ENCODE measurements around the gene ARHGEF25.
A peak's percentile ranks its signal among the peaks of the same experiment; 100 is the strongest.
"Not testable (repeated sequence)": the region's sequence is repeated elsewhere in the genome, so short reads cannot be mapped to it uniquely, and the experiment has no call there.

The ARHGEF25 gene

DNA sequence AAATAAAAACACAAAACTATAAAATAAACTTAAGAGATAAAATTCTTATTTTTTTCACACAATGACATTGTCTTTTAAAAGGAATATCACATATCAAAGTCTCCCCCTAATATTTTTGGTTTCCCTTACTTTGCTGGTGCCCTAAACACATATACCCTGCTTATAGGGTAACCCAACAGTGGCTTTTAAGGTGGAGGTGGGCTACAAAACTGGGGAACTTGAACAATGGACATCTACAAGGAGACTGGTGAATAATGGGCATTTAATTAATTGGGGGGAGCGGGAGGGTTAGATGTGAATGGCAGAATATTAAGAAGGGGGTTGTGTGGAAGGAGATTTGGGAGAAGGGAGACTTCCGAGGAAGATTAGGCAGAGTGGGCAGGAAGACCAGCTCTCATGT lies 12.2 kb downstream of the ARHGEF25 start:
- DNase-seq: no peak

DNA sequence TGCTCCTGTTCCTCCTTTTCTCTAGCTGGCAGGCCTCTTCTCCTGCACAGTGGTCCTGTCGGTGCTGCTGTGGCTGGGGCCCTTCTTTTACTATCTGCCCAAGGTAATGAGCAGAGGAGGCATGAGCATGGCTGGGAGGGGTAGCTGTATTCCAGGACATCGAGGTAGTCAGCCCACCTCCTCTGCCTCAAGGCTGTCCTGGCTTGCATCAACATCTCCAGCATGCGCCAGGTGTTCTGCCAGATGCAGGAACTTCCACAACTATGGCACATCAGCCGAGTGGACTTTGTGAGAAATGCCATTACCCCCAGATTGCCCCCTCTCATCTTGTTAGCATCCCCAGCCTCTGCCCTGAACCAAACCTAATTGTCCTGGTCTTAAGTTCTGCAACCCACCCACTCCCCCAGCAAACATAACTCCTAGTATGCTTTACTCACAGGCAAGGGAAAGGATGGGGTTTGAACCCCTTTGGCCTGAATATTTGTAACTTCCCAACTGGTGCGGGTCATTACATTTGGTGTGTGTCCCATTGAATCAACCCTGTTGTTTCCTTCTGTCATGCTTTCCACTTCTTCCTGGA lies 12.7 kb downstream of the ARHGEF25 start:
- no peak for DNase-seq

DNA sequence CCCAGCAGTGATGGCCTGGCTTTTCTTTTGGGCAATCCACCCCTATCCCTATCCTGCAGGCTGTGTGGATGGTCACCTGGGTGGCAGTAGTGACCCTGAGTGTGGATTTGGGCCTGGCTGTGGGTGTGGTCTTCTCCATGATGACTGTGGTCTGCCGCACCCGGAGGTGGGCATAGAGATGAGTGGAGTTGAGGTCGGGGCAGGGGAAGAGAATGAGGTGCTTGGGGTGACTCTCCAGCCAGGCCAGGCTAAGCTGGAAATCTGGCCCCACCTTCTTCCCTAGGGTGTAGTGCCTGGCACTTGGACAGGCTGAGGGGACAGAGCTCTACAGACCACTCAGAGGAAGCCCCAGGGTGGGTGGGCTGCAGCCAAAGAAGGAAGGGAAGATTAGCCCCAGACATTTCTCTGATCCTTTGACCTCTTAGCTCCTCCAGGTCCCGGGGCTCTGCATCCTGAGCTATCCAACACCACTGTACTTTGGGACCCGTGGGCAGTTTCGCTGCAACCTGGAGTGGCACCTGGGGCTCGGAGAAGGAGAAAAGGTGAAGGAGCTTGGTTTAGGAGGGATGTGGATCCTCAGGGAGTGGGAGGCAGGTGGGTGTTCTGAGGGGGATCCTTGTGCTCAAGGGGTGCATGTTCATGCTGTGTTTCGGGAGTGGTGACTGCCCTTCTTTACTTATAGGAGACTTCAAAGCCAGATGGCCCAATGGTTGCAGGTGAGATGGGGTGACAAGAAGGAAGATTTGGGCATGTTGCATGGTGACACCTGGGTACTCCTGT lies 13.4 kb downstream of the ARHGEF25 start:
- DNase-seq: no peak

DNA sequence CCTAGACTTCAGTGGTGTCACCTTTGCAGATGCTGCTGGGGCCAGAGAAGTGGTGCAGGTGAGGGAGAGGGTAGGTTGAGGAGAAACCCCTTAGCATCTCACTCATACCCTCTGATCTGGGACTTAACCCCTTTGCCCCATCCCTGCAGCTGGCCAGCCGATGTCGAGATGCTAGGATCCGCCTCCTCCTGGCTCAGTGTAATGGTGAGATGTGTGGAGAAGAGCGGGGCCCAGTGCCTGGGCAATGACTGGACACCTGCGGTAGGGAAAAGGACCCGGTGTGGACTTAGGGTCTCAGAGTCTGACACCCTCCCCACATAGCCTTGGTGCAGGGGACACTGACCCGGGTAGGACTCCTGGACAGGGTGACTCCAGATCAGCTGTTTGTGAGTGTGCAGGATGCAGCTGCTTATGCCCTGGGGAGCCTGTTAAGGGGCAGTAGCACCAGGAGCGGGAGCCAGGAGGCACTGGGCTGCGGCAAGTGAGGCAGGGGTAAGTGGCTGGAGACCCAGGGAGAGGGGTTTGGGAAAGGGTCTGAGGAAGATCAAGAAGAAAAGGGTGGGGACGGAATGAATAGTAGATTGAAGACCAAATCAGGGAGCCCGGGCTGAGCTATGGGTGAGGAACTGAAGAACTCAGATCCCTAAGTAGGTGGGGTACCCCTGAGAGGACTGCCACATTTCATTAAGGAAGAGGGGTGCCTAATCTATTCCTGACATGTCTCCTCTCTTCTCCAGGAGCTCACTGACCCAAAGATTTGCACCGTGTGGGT lies 14.2 kb downstream of the ARHGEF25 start:
- DNase-seq: no peak

DNA sequence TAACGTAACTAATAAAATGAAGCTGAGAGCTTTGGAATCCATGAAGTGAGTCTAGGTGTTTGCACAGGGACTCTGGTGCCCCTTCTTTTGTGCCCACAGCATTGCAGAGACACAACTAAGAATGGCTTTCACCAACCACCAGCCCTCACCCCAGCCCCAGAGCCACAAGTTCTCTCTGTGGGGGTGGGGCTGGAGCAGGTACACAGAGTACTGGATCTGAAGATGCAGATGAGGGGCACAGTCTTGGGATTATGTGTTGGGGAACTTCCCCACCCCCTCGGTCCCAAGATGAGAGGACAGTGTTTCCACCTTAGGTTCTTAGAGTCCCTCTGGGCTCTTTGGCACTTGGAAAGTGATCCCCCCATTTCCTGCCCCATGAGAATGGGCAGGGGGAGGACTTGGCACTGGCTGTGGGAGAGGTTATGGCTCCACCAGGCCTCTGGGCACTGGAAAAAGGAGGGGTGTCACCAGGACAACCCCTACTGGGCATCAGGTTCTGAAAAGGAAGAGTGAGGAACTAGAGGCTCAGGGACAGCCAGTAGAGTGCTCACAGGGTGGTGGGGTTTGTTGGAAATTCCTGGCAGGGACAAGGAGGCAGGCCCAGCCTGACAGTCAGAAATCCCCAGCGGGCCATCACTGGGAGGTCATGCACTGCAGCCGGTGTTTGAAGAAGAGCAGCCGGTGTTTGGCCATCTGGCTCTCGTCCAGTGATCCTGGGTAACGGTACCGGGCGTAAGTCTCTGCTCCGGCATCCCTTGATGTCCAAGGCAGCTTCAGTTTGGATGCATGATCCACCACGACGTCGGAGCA lies 15.1 kb downstream of the ARHGEF25 start:
- DNase-seq: no peak

DNA sequence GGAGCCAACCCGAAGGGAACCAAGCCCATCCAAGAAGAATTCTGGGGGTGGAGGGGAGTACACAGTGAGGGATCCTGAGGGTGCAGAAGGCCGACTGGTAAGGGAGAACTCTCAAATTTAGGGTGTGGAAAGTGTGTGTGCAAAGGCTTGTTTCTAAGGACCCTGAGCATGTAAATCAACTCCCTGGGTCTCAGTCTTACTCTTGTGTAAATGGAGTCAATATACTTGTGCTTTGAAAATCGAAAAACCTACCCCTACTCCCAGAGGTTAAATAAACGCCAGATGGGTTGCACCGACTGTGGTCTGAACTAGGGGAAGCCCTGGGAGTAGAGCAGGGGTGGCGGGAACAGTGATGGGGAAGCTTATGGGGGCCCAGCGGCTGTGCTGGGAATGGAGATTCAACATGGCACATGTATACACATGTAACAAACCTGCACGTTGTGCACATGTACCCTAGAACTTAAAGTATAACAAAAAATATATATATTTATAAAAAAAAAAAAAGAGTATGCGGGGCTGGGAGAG lies 15.7 kb downstream of the ARHGEF25 start:
- no peak for DNase-seq

DNA sequence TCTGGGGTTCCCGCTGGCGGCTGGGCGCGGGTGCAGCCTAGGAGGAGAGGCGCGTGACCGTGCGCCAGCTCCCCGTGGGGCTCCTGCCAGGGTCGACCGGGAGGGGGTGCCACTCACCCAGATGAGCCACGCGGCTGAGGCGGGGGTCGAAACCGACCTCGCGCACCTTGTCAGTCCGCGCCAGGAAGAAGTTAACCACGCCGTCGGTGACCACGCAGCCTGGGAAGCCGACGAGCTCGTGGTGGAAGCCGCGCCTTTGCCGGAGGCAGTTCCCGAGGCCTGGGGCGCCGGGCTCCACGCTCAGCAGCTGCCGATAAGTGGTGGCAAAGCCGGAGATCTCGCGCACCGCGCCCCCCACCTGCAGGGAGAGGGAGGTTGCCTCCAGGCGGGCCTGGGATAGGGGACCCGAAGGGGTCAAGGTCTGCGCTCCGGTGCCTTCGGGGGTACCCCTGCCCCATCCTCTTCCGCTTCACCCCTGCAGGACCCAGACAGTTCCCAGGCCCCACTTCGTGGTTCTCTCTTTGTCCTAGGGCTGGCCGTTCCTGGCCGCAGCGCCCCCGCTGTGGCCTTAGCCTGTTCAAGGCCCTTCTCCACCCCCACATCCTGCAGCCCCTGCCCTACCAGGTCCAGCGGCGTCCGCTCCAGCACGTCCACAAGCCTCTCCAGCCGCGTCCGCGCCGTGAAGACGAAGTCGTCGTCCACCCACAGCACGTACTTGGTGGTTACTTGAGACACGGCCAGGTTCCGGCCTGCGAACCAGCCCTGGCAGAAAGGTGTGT lies 16.5 kb downstream of the ARHGEF25 start:
- DNase-seq: no peak

DNA sequence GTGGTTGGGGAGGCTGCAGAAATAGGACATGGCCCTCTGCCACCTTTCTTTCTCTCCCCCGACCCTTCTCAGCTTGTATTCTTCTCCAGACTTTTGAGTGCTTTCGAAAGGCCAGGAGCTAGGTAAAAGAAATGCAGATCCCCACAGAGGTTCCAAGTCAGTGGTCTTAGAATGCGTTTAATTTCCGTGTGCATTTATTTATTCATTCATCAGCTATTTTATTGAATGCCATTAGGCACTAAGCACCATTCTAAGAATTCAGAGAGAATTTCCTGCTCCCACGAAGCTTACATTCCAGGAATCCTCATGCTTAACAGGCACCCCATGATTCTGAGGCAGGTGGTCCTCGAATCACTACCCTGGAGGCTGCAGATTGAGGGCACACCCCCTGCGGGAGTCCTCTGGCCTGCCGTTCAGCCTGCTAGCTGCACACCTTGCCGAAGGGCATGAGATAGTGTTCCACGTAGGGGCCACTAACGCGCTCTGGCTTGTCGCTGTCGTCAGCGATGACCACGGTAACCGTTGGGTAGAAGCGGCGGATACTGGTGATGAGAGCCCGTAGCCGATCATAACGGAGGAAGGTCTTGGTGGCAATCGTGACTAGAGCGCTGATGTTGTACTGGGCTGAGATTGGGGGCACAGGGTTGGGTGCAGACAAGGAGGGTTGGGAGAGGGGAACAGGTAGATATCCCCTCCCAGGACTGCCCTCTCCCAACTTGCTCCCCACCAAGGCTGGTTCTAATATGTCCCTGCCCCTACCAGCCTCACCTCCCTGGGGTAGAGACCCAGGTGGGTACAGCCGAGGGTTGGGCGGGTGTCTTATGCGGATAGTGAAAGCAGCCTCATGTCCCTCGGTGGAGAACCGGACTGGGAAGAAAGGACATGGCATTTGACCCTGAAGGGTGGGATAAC lies 17.3 kb downstream of the ARHGEF25 start:
- no peak for DNase-seq

DNA sequence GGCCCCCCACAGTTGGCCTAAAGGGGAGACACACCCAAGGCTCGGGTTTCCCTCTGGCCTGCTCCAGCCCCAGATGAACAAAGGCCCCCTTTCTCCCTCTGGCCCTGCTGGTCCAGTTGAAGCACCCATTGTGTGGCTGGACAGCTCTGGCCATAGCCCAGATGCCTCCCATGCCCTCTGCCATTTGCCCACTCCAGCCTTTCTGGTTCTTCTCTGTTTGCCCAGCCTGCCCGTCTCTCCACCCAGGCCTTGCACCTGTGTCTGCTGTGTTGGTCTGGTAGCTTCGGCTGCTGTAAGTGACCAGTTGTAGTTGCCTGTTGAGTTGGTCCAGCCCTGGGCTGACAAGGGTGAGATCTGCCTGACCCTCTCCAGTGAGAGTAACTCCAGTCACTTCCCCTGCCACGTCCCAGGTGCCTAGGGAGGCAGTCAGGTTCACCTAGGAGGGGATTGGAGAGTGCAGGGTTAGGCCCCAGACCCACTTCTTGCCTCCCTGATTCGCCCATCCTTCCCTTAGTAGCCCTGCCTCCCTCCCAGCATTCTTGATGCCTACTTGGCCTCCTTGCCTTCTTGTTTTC lies 18.7 kb downstream of the ARHGEF25 start:
- no peak for DNase-seq

DNA sequence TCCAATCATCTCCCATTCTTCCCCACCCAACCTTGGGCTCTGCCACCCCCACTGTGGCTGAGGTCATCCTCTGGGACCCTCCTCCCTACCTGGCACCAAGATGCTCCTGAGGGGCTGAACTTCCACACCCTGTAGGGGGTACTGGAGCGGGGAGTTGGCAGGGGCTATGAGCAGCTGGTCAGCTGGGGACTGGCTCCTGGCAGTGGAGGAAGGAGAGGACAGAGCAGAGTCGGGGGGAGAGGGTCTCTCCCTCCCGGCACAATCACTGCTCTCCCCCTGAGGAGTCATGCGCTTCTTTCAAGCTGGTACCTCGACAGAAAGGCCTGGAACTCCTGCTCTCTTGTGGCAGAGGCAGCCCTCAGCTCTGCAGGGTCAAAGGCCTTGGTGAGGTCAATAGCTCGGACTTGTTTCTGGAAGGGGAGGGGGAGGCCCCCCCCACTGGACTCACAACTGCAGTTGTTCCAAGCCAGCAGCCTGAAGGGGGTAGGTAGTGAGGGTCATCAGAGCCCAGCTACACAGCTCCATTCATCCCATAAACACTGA lies 19.7 kb downstream of the ARHGEF25 start:
- no peak for DNase-seq

DNA sequence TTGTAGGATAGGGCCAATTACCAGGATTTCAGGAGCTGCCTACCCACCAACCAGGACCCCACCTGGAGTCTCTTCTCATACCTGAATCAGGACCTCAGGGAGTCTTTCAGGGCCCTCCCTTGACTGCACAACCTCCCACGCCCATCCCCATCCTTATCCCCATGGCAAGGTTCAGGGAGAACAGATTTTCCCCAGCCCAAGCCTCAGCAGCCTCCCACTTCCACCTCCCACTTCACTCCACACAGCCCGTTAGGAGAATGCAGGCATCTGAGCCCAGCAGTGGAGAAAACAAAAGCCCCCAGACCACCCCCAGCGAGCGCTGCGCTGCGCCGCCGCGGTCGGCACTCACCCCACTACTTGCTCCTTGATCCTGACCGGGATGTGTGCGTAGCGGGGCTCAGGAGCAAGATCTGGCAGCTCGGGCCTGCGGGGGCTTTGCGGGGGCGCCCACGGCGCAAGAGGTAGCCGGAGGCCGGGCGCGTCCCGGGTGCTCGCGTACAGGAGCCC lies 20.4 kb downstream of the ARHGEF25 start:
- DNase-seq: no peak

DNA sequence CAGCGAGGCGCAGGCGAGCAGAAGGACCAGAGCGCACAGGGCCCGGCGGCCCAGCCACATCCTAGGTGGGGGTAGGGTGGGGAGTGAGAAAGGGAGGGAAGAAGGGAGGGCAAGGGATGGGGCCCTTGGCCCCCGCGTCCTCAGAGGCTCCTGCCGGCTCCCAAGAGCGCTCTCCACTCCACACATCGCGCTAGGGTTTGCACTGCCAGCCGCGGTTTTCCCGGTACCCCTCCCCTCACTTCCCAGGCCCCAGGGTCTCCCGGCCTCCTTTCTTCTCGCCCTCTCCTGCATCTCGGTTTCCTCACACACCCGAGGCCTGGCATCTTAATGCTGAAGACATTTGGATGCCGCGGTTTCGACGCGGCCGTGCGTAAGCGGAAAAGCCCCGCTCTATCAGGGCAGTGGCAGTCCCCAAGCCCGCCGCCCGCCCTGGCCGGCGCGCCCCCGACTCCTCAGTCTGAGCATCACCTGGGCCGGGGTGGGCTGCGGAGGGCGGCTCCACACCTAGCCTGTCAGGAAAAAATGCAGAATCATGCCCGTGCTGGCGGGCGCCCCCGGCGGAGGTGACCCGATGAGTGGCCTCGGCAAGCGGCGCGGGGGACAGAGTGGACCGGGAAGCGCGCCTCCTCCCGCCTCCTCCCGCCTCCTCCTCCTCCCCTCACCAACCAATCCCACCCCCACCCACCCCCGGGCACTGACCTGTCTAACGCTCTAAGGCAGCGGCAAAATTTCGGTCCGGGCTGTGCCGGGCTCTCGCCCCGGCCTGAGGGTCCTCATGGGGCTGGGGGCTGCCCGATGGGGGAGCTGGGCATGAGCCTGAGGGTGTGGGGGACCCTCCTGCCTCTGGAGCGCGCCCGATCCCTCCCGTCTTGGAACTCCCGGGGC lies 21.1 kb downstream of the ARHGEF25 start:
- DNase-seq: no peak

DNA sequence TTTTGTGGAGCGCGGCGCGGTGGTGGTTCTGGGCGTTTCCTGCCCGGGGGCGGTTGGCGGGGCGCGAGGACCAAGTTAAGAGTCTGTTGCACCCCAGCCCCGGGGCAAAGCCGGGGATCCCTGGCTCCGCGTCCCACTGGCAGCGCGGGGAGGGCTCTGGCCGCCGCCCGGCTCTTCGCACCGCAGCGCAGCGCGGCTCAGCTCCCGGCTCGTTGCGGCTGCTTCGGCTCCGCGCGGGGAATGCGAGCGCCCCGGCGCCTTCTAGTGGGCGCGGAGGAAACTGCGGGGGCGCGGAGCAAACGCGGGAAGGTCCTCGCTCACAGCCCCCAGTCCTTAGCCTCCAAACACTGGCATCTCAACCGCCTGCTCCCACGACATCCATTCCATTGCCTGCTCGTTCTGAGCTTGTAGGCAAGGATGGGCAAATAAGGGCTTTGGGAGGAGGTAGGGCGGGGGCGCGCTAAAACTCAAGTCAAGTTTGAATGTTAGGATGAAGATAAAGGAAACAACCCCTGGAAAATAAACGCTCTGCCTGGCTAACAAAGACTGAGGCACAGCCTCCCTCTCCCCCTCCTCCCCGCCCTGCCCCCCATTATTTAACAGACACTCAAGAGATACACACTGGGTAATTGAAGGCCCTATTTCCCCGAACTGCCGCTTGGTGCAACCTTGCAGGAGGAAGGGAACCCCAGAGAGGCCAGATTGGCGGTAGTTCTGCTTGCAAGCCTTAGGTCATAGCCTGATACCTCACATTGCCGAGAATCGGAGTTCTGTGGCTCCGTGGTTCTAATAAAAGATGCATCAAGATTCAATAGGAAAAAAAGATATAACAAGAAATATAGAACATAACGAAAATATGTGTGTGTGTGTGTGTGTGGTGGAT lies 22.0 kb downstream of the ARHGEF25 start, which contains the start of gene B4GALNT1:
TSS of gene B4GALNT1 (minus strand) at position 244 of the 883 bp plus-strand sequence. CDS start 1,069 bp downstream, outside the sequence.
- peak; percentile 58 to 72 for DNase-seq

DNA sequence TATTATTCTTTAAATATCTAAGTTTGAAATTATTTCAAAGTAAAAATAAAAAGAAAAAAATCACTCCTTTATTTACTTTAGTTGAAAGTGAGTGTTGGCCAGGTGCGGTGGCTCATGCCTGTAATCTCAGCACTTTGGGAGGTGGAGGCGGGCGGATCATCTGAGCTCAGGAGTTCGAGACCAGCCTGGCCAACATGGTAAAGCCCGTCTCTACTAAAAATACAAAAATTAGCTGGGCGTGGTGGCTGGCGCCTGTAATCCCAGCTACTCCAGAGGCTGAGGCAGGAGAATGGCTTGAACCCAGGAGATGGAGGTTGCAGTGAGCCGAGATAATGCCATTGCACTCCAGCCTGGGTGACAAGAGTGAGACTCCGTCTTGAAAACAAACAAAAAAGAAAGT lies 25.5 kb downstream of the ARHGEF25 start:
- not testable (repeated sequence) for DNase-seq

DNA sequence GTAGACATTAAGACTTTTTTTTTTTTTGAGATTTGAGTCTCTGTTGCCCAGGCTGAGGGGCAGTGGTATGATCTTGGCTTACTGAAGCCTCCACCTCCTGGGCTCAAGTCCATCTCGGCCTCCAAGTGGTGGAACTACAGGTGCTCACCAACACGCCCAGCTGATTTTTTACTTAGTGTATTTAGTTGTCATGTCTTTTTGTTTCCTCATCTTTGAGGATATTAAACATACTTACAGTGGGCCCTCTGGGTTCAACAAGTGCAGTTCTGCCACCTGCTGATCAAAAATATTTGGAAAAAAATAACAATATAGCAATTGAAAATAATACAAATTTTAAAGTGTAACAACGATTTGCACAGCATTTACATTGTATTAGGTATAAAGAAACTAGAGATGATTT lies 26.1 kb downstream of the ARHGEF25 start:
- no peak for DNase-seq

DNA sequence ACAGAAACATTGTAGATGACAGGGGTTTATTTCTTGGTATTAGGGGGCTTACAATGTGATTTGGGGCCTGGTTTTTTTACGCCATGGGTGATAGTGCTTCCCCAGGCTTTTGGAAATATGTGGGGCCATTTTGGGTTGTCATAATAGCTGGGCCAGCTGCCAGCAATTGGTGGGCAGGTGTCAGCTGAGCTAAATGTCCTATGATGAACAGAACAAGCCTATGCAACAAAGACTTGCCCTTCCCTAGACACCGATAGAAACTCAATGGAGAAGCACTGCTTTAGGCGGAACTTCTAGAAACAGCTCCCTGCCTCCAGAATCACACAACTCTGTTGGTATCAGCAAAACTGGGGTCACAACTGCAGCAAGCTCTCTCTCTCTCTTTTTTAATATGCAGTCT lies 26.9 kb downstream of the ARHGEF25 start:
- DNase-seq: no peak

DNA sequence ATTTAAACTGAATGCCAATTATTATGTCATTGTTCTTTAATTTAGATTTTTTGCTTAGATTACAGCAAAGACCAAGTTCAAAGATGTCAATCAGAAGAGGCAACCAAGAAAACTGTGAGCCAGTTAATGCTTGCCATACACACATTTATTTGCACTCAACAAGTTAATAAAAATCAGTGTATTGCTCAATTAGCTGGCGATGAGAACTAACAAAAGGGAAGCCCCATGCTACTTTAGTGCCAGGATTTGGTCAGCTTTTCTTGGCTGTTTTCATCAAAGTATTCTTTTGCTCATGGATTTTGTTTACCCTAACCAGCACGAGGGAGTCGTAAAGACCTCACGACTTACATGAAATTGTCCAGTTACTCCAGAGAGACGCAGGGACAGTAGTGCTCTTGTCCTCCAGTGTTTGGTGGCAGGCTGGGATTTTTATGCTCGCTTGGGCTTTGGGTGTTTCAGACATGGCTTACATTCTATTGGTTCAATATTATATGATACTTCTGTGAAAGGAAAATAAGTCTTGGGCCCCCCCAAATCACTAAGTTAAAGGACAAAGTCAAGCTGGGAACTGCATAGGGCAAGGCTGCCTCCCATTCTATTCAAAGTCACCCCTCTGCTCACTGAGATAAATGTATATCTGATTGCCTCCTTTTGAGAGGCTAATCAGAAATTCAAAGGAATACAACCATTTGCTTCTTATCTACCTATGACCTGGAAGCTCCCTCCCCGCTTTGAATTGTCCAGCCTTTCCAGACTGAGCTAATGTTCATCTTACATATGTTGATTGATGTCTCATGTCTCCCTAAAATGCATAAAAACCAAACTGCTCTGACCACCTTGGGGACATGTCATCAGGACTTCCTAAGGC lies 29.2 kb downstream of the ARHGEF25 start:
- no peak for DNase-seq

Data from CD4-positive, alpha-beta T cell treated with Interferon alpha-2 for 1 hour (primary cell).